Stimulated activated CD8-positive, alpha-beta memory T cell treated with anti-CD3 and anti-CD28 coated beads, Interleukin-7, amount 100 ng/mL, for 24 hours (primary cell): ENCODE results near the gene MON1B.
A peak's percentile ranks its signal among the peaks of the same experiment; 100 is the strongest.
"Not testable (repeated sequence)": the region's sequence is repeated elsewhere in the genome, so short reads cannot be mapped to it uniquely, and the experiment has no call there.

Experiments used
- DNase-seq: peaks from one replicate; pipeline ENCODE4 v3.0.0-alpha.2; 2020; ENCODE audit warnings: low read depth

The MON1B gene

DNA sequence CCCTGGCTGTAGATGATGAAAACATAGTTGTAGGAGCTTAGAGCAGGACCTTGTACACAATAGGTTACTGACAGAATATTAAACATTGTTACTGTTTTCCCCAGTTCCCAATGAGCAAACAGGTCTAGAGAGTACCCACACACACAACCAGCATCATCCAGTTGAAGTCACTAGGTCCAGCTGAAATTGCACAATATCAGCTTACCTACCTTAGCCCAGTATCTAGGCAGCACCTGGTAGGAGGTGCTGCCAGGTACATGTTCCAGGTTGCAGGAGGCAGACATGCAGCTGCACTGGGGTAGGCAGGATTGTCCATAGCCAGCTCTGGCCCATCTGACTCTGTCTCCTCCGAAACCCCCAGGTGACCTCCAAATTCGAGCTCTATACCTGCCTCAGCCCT is 6.8 kb downstream of the MON1B start:
- DNase-seq = no peak

DNA sequence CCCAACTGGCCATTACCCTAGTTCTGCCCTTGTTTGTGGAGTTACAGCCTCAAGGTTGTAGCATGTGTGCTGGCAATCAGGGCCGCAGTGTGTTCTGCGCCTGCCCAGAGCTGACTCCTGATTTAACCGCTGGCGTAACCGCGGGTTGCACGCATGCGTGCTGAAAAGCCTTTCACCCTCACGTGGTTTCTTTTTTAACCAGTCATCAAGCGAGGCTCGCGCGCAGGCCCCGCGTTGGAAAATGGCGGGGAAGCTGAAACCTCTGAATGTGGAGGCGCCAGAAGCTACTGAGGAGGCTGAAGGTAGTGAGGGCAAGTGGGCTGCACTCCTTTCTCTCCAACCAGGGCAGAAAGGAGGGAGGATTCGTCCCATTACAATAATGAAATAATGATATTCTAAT is 8.2 kb downstream of the MON1B start, which contains the start of gene SYCE1L:
TSS of gene SYCE1L (plus strand) at position 198 of the 400 bp plus-strand sequence. CDS start at position 242, 44 bp downstream.
- no peak for DNase-seq

DNA sequence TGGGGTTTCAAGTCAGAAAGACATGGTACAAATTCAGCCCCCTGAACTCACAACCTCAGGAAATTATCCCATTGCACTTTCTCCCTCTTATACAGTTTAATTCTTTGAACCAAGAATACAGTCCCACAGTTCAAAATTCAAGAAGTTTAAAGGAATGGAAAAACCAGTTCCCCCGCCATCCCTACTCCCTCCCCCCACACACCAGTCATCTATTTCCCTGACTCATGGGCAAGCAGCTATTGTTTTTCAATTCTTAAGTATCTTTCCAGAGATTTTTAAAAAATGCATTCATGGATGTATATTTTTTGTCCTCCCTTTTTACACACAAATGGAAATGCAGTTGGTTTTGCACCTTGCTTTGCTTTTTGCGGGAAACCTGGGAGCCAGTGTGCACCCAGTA is 15.5 kb downstream of the MON1B start:
- no peak for DNase-seq

- no peak for DNase-seq
Measured at GRCh38 chr16:77207030-77207429, 16.0 kb downstream of the MON1B start.

GRCh38 chr16:77208382-77208781 is 17.4 kb downstream of the MON1B start:
- no peak for DNase-seq

- peak; percentile 41 for DNase-seq
Measured at GRCh38 chr16:77211880-77212740, 21.1 kb downstream of the MON1B start.

- peak; percentile 52 for DNase-seq
Measured at GRCh38 chr16:77212741-77213541, 22.0 kb downstream of the MON1B start.

GRCh38 chr16:77213542-77214106 is 22.6 kb downstream of the MON1B start:
- DNase-seq = no peak

GRCh38 chr16:77214411-77215138 is 23.6 kb downstream of the MON1B start:
- DNase-seq = no peak

DNA sequence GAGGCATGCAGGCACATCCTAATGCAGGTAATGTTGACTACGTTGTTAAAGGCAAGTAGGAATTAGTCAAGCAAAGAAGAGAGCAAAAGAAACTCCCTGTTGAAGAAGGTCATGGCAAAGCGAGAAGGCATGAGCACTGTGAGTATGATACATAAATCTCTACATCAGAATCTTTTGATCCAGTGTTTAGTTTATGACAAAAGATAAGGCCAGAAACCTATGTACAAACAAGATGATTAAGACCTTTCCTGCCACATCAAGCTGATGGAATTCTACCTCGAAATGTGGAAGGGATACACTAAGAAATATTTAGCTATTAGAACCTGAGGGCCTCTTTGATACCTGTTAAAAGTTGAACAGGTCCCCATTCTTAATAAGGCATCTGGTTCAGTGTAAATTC is 28.4 kb downstream of the MON1B start:
- no peak for DNase-seq

- DNase-seq = no peak
Measured at GRCh38 chr16:77220427-77220826, 29.4 kb downstream of the MON1B start.

- no peak for DNase-seq
Measured at GRCh38 chr16:77221482-77221881, 30.5 kb downstream of the MON1B start.

- DNase-seq = no peak
Measured at GRCh38 chr16:77223184-77223583, 32.2 kb downstream of the MON1B start.

DNA sequence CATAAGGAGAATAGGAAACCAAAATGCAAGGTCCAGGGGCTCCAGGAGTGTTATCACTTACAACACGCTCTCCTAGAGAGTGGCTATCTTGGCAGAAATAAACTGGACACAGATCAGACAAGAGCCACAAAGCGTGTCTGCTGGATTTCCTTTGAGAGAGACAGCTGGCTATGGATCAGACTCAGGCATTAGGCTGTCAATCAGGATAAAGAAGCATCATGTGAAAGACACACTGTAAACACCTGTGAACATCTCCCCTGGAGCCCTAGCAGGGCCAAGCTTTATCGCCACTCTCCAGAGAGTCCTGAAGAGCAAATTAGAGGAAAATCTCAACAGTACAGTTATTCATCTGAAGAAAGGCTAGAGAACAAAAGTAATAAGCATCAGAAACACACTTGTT is 34.2 kb downstream of the MON1B start:
- DNase-seq = no peak

DNA sequence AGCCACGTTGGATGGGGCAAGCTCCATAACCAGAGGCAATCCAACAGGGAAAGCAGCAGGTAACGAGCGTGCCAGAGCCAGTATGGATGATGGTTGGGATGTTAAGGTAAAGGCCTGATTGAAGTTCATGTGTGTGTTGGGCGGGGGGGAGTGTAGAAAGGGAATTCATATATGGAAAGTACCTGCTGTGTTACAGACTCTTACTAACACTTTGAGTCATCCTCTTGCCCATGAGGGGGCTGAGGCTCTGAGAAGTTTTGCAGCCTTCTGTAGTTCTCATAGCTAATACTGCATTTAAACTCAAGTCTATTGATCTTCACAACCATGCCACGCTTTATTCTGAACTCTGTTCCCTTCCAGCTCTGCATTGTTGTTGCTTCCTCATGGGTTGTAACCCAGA is 36.8 kb downstream of the MON1B start:
- DNase-seq = no peak

DNA sequence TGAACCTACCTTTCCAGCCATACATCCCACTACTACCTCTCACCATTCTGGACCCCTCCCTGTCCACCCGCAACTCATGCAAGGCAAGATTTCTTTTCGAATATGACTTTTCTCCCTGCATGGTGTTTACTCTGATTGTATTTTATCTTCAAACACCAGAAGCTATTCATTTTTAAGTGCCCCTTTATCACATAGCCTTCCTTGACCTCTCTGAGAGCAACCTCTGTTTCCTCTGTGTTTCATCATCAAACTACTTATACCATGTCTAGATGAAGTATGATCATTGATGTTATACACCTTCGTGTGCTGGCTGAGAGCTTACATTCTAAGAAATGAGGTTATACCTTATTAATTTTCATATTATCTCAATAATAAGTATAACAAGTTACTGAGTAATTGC is 40.1 kb downstream of the MON1B start:
- no peak for DNase-seq

GRCh38 chr16:77233799-77234519 is 43.0 kb downstream of the MON1B start:
- no peak for DNase-seq

DNA sequence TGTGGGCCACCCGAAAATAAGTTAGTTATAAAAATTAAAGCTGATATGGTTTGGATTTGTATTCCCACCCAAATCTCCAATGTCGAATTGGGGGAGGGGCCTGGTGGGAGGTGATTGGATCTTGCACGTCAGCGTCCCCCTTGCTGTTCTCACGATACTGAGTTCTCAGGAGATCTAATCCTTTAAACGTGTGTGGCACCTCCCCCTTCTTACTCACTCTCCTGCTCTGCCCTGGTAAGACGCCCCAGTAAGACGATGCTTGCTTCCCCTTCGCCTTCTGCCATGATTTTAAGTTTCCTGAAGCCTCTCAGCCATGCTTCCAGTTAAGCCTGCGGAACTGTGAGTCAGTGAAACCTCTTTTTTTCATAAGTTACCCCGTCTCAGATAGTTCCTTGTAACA is 43.6 kb downstream of the MON1B start:
- DNase-seq = no peak

GRCh38 chr16:77236063-77236511 is 45.1 kb downstream of the MON1B start:
- DNase-seq = peak; percentile 79

- DNase-seq = no peak
Measured at GRCh38 chr16:77238593-77238992, 47.6 kb downstream of the MON1B start.

DNA sequence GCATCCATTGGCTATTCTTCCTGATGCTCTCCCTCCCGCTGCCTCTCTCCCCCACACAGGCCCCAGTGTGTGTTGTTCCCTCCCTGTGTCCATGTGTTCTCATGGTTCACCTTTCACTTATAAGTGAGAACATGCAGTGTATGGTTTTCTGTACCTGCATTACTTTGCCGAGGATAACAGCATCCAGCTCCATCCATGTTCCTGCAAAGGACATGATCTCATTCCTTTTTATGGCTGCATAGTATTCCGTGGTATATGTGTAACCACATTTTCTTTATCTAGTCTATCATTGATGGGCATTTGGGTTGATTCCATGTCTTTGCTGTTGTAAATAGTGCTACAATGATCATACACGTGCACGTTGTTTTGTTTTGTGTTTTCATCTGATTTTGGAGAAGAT is 51.5 kb downstream of the MON1B start:
- DNase-seq = not testable (repeated sequence)
